KG1 (cell line): ENCODE data around the gene MLH3.

ENCODE experiments used
- DNase-seq: peaks from one replicate; lab custom pipeline; 2025; lab: John Stamatoyannopoulos, UW

The MLH3 gene

GRCh38 chr14:74984236-74985027 lies 66.8 kb downstream of the MLH3 start:
- no peak for DNase-seq

GRCh38 chr14:74983343-74983742 lies 67.9 kb downstream of the MLH3 start:
- no peak for DNase-seq

- DNase-seq: no peak
Measured at GRCh38 chr14:74982661-74983060, 68.6 kb downstream of the MLH3 start.

DNA sequence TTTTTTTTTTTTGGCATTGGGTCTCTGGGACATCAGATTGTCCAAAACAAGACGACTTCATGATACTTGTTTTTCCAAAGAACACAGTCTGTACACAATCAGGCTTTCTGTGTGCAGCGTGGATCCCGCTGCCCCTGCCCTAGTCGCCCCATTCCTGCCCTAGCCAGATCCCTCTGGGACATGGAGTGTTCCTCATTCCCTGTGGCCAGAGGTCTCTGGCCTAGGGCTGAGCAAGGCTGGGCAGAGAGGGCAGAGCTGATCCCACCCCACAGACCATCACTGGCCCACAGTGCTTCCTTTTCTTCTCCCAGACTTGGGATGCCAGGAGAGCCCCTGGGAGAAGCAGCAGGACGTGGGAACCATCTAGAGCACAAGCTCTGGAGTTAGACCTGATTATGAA lies 69.4 kb downstream of the MLH3 start:
- DNase-seq: no peak

DNA sequence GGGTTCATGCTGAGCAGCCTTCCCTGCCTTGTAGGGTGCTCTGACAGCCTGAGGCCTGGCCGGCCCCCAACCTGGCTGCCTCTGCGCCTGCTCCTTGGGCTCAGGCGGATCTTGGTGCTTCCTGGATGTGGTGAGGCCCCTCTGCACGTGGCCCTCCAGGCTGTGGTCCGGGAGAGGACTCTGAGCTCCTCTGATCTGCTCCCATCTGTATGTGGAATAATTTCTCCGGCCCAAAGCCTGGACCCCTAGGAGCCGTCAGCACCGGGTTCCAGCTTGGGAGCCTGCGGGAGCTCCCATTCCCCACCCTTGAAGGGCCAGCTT lies 69.8 kb downstream of the MLH3 start:
- no peak for DNase-seq

DNA sequence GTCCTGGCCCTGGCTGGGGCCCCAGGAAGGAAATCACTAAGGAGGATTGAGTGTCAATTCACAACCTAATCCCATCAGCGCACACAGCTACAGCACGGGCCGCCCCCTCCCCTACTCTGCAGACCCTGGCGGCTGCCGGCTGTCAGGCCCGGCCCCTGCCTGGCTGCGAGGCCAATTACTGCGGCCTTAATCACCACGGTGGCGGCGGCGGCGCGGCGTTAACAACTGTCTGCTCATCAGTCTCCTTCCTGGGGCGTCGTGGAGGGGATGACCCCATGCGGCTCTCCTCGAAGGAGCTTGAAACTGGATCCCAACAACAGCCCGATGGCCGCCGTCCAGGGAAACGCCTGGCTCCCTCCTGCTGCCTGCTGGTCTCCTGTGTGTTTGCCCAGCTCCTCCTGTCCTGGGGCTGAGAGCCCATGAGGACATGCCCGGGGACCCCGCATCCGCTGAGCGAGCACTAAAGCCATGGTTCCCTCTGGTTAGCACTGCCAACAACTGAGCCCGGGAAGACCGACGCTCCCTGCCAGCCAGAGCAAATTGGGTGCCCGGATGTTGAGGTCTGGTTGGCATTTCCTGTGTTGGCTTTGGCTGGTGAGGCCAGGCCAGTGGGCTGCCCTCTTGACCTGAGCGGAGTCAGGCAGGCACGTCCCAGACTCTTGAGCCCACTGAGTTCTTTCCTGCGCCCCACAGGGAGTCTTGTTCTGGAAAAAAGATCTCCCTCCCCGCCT lies 70.4 kb downstream of the MLH3 start:
- no peak for DNase-seq

DNA sequence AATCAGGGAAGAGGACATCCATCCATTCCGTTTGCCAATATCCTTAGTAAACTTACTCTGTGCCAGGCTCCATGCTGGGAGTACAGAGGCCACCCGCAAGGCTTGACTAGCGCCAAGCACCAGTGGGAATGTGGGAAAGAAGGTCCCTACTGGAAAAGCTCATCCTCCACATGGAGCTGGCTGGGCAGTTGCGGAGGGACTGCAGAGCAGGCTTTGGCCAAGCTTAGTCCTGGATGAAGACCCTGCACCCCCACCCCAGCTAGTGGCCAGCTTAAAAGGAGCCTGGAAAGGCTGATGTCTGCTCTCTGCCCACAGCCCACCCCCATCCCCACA lies 70.9 kb downstream of the MLH3 start:
- no peak for DNase-seq

GRCh38 chr14:74979442-74980397 lies 71.5 kb downstream of the MLH3 start:
- DNase-seq: no peak

DNA sequence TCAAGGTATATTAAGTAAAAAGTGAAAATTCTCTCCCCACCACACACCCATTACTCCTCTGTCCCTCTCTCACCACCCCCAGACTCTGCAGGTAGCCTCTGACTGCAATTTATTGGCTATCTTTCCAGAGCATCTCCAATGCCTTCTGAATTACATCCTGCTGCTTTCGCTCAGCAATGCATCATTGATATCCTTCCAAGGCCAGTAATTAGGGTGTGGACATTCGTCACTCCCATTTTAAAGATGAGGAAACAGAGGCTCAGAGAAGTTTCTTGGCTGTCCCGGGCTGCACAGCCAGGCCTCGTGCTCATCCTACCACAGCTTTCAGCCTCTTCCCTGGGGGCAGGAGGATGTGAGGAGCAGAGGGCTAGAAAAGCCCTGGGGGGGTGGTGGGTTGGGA lies 72.2 kb downstream of the MLH3 start:
- no peak for DNase-seq

GRCh38 chr14:74978416-74978947 lies 72.8 kb downstream of the MLH3 start:
- no peak for DNase-seq

DNA sequence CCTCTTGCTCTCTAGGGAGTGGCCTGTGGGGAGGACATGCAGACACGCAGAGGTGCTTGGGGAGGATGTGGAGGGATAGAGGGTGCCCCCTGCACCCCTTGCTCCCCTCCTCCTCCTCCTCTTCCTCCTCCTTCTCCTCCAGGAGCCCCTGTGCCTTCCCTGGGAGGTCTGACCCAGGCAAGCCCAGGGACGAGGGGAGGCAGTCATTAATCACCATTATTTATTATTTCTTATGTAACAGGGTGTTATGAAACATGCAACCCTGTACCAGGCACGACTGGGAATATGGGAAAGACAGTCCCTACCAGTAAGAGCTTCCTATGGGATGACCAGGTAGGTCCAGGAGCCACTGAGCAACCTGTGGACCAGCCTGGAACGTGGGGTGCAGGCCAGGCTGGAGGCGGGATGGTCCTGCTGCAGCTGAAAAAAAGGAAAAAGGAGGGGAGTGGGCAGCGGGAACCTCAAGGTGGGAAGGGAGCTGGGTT lies 73.3 kb downstream of the MLH3 start:
- no peak for DNase-seq

DNA sequence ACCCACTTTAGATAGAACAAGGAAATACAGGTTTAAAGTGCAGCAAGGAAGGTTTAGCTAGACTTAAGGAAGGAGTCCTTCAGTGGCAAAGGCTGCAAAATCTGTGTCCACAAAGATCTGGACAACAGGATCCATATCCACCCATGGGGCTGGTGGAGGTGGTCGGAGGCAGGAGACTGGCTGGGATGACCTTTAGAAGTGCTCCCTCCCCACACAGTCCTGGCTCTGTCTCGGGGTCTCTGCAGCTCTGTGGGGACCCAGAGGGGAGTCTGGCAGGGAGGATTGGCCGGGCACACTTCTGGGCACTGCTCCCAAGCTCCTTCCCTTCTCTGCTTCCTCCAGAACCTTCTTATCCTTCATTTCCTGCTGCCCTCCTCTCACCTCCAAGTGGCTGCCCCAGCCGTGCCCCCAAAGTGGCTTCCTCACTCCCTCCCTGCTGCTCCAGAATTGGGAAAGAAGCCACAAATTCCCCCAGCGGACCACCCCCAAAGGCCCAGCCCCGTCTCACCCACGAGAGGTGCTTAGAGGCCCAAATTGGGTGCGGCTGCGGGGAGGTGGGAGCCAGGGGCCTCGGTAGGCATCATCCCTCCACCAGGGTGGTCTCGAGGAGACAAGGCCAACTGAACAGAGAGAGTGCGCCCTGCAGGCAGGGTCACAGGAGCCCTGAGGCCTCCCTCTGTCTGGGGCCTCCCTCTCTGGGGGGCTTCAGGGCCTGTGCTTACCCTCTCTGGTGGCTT lies 73.9 kb downstream of the MLH3 start:
- no peak for DNase-seq

DNA sequence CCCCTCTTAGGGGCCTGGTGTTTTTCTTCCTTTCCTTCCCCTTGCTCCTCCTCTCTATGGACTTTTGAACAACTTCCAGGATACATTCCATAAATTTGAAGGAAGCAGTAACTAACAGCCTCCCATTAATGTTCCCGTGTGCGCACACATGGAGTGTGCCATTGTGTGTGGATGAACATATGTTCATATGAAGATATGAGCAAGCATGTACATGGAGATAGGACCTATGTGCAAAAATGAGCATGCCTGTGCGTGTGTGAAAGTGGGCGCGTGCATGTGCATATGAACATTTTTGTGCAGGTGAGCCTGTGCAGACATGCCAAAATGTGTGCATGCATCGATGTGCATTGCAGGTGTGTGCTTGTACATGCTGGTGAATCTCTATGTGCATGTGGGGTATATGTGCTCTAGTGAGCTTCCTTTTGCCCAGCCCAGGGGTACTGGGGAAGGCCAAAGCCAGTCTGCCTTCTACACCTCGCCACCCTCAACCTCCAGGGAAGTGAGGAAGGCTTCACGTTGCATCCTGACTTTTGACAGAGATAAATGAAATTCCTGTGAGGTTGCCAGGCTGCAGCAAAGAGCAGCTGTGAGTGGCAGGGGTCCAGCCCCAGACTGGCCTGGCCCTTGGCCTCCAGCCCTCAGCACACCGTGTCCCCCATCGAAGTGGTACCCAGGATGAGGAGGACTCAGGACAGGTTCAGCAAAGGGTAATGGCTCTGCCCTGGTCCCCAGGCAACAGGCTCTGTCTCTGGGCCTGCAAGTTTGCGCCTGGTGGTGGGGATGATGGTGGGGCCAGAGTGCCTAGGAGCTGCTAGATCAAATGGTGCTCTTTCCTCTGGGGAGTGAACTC lies 74.8 kb downstream of the MLH3 start:
- no peak for DNase-seq

- no peak for DNase-seq
Measured at GRCh38 chr14:74975059-74975810, 76.0 kb downstream of the MLH3 start.

DNA sequence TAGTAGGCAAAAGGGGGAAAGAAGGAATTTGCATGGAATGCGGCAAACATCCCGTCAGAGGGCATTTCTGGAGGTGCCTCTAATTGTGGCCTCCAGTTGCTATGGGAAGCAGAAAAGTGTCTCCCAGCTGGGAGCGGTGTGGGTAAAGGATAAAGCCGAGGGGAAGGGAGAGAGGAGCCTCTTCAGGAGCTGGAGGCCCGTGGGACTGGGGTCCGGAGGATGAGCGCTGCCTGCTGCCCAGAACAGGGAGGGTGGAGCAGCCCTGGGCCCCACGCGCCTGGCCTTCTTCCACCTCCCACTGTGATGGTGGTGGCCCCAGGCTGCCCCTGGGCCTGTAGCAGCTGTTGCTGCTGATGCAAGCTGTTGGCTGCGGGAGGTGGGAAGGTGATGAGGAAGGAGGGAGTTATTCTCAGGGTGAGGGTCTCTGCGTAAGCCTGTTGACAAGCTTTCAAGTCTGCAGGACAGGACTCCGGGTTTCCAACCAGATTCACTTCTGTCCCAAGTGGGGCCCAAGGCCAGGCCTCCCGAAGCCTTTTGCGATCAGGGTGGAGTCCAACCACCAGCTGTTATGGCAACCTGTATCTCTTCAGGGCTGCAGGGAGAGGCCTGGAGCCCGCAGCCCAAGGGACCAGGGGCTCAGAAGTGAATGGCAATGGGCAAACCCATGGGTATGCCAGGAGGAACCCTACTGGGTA lies 76.8 kb downstream of the MLH3 start:
- no peak for DNase-seq

DNA sequence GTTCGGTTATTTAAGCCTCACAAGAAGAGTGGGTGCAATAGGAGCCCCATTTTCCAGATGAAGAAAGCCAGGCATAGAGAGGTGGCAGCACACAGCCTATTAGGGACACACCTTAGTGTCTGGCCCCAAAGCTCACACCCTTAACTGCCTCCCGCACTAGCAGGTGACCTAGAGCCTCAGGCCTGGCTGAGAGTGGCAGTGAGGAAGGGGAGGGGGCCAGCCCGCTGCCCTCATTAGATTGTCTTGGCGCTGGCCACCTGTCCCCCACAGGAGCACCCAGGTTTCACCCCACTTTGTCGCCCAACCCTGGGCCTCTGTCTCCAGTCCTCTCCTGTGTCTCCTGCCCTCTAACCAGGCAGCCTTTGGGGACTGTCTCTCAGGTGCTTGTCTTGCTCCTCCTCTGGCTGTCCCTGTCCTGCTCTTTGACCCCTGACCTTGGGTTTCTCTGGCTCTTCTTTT lies 77.3 kb downstream of the MLH3 start:
- DNase-seq: no peak

- no peak for DNase-seq
Measured at GRCh38 chr14:74973003-74973653, 78.1 kb downstream of the MLH3 start.

GRCh38 chr14:74968811-74969210 lies 82.5 kb downstream of the MLH3 start:
- no peak for DNase-seq
